WI38 (cell line): ENCODE measurements around the gene SCN4B.

Source experiments
- H3K4me3 ChIP-seq: 2 replicates; pipeline ENCODE4 v1.5.1; 2011; ENCODE audit warnings: low read depth, mild to moderate bottlenecking, control low read depth, low read length
- CTCF ChIP-seq: IDR thresholded peaks from 2 replicates; pipeline ENCODE4 v1.5.1; 2012; ENCODE audit warnings: low read depth, mild to moderate bottlenecking, control low read depth, low read length

SCN4B gene

GRCh38 chr11:118135796-118136165 lies 16.8 kb downstream of the SCN4B start:
- no peak for TF ChIP-seq CTCF
- H3K4me3 ChIP-seq, result no peak overlapping the region

- H3K4me3 ChIP-seq, result no peak overlapping the region
- TF ChIP-seq CTCF, result no peak
Observed at GRCh38 chr11:118135051-118135795, 17.4 kb downstream of the SCN4B start.

- H3K4me3 ChIP-seq, result no peak overlapping the region
- no peak for TF ChIP-seq CTCF
Observed at GRCh38 chr11:118133816-118134215, 18.8 kb downstream of the SCN4B start.

GRCh38 chr11:118132385-118133151 lies 20.1 kb downstream of the SCN4B start:
- no peak overlapping the region for H3K4me3 ChIP-seq
- no peak for TF ChIP-seq CTCF

GRCh38 chr11:118129471-118130172 lies 23.0 kb downstream of the SCN4B start:
- H3K4me3 ChIP-seq, result no peak overlapping the region
- TF ChIP-seq CTCF, result no peak

GRCh38 chr11:118128721-118129470 lies 23.7 kb downstream of the SCN4B start:
- H3K4me3 ChIP-seq, result no peak overlapping the region
- no peak for TF ChIP-seq CTCF
